ENCODE measurements around the gene LHX4.

LHX4 gene

DNA sequence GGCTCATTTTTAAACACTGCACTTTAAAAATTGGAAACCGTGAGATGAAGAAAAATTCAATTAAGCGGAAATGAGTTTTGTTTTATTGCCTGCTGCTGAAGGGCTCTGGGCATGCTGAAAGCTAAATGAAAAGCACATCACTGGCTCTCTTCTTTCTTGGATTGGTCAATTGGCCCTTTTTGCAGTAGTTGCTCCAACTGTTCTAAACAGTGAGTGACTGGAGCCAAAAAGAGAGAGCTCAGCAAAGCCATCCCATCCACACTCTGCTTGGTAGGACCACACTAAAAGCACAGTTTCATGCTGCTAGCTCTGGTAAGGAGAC, 48.1 kb downstream of the LHX4 start:
- DNase-seq: no peak

DNA sequence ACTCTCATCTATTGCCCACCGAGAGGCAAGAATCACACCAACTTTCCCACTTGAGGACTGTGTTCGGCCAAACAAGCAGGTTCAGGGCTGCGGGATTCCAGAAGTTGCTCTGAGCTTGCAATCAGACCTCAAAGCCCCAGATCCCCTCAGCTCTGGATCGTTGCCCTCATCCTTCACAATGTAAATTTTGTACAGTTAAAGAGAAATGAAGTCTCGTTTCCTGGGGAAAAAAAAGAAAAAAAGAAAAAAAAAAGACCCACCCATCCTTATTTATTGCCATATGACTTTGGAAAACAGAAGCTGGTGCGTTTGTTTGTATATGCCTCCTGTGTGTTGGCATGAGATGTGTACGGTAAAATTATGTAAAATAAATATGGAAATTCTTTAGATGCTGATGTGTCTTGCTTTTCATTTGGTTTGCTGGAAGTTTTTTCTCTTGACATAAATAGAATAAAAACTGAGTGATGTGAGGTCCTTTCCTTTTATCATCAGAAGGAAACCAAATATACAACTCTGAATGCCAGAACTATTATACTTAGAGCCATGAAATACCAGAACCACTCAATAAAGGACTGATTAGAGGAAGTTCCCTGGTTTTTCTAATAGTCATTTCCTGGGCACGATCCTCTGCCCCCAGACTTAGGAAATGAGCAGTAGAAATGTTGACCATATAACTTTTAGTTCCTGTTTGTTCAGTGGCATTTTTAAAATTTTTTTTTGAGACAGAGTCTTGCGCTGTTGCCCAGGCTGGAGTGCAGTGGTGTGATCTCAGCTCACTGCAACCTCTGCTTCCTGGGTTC, 48.7 kb downstream of the LHX4 start:
- DNase-seq: no peak

DNA sequence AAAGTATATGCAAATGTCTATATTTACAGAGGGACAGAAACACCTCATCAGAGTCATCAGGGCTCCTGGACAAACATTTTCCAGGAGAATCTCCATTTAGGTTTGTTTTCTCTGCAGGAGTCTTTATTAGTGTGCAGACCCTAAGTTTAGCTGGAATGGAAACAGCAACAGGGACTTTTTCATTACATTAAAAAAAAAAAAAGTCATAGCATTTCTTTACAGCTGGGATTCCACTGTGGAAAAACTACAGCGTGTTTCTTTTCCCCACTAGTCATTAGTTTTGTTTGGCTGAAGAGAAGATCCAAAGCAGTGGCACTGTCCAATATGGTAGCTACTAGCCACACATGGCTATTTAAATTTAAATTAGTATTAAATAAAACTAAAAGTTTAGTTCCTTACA, 49.6 kb downstream of the LHX4 start:
- DNase-seq: no peak

DNA sequence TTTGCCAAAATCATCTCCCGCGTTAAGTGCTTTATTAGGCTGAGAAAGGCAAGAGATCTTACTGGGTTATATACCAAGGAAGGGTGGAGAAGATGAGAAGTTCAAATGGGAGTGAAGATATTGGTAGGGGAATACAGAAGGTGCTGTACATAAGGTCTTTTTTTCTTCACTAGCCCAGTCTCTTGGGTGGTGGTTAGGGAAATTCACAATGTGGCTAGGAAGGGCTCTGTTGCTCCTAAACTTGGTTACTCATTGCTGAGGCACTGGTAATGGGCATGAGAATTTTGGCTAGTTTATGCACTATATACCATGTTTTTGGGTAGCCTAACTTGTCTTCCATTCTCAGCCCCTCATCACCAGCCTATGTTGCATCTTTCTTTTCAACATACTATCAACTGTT, 50.6 kb downstream of the LHX4 start:
- DNase-seq: no peak

DNA sequence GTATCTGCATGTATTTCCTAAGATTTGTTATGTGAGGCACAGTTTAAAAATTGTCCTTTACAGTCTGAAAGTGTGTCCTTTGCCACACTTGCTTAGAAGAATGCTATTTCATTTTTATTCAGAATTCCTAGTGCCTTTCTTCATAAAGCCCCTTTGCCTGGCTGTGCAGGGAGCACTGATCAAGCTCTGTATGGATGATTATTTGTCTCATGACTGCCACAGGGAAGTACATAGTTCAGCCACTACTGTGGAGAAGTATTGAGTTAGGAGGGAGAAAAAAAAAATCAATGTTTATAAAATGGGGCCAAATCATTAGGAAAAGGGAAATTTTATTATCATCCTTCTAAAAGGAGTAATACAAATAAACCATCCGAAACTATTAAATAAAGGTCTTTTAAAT, 51.4 kb downstream of the LHX4 start:
- DNase-seq: no peak

DNA sequence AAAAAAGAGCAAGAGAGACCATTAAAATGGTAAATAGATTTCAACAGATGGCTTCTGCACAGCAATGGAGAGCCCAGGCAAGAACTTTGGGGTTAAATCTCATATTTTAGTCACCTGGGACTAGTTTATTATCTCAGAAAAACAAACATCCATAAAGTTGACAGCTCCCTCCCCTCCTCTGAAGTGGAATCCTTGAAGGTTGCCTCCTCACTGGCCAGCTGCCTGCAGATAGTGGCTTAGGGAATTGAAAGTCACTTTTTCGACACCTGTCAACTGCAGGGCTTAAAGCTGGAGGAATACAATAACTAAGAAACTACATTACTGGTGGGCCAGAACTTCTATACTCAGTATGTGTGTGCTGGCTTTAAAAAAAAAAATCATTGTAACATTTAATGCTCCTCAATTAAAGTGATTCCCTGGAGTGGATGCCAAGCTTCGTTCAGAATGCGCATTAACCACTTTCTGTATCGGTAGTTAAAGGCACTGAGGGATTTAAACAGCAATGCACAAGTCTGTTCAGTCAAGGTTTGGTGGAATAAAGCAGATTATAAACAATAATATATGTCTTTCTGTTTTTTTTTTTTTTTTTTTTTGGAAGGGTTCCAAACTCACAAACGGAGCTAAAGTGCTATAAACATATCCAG, 52.5 kb downstream of the LHX4 start:
- DNase-seq: no peak

DNA sequence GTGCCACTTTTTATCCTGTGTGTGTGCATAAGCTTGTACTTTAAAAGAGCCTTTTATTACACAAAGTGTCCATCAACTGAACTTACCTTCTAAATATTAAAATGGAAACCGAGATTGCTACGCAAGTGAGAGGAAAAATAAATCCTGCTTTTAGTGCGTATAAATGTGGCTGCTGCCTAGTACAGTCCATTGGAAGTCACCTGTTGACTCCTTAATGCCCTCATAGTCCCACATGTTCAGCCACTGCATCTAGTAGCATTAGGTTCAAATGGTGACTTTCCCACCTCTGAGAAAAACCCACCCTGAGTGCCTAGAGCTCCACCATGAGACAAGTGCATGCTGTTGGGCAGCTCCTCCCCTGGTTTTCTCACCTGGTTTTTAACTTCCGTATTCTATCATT, 53.0 kb downstream of the LHX4 start:
- no peak for DNase-seq

DNA sequence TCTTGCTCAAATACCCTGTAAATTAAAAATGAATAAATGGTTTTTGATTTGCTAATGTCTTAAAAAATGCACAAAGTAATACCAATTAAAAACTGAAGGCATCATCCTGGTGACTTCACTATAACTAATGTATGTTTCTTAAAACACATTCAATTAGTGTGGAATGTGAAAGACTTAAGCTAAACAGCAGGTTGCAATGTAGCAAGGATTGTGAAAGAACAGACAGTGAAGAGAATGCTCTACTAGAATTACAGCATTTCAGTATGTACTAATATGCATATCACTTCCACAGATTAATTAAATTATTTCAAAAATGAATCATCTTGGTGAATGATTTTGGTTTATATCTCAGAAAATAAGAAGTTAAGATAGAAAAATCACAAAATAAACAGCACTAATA, 56.4 kb downstream of the LHX4 start:
- no peak for DNase-seq

DNA sequence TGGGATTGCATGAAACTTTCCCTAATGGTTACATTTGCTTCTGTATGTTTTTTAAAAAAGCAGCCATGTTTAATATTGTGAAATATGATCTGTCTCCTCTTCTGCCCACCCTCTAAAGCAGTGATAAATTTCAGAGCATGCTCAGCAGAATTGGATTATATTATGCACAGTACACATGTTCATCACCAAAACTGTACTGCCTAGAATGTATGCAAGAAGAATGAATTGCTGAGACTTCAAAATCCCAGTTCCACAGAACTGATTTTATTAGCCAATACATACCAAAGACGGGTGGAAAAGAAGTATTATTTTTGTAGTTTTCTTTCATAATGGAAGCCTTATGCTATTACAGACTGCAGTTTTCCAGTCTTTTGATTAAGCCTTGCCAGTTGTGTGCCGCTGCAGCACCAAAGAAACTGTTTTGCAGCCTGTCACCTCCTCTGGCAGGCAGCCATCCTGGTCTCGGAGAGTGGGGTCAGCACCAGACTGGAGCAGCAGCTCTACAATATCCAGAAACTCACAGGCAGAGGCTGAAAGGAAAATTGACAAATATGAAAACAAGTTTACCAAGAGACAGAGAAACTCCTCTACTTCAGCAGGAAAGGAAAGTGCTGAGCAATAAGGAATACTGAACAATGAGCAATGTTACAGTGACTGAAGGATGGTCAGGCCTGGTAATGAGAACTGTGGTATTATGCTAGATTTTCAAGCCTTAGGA, 58.1 kb downstream of the LHX4 start:
- no peak for DNase-seq

DNA sequence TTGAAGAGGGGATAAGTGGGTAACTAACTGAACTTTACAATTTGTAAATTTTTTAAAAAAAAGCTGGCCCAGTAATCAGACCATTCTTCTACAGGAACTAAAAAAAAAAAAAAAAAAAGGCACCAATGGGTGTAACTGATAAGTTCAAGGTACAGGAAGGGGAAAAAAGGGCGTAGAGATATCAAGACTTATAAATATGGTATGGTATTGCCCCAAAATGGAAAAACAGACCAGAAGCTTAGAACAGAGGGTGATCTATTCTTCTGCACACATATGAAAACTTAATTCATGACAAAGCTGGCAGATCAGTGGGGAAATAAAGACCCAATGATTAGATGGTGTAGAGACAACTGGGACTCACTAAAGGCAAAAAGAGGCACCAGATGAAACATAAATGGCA, 58.9 kb downstream of the LHX4 start:
- no peak for DNase-seq

DNA sequence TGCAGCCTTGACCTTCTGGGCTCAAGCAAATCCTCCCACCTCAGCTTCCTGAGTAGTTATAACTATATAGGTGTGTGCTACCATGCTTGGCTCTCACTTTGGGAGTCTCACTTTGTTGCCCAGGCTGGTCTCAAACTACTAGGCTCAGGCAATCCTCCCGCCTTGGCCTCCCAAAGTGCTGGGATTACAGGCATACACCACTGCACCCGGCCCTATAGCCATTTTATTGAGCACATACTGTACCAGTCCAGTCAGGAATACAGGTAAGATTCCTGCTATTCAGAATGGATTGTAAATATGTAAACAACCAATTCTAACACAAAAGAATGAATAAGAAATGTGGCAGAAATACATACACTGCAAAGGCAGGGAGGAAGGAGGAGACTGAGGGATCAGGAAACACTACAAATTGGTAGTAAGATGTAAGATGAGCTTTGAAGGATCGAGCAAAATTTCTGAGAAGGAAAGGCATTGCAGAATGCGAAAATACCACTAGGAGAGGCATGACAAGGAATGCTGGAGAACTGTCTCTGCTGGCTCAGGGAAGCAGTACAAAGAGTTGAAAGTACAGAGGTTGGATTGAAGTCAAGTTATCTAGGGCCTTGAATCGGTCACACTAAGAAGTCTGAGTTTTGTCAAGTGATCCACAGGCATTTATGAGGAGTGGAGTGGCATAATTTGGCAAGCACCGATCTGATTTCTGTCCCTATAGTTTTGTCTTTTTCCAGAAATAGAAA, 60.4 kb downstream of the LHX4 start:
- DNase-seq: no peak

DNA sequence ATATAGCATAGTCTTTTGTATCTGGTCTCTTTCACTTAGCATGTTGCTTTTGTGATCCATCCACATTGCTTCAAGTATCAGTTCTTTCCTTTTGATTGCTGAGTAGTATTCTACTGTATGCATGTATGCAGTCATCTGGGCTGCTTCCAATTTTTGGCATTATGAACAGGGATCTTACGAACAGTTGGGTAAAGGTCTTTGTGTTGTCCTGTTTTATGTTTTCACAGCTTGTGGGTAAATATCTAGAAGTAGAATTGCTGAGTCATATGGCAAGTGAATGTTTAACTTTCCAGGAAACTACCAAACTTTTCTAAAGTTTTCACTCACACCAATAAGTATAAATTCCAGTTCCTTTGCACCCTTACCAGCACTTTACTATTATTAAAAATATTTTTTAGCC, 60.9 kb downstream of the LHX4 start:
- no peak for DNase-seq

DNA sequence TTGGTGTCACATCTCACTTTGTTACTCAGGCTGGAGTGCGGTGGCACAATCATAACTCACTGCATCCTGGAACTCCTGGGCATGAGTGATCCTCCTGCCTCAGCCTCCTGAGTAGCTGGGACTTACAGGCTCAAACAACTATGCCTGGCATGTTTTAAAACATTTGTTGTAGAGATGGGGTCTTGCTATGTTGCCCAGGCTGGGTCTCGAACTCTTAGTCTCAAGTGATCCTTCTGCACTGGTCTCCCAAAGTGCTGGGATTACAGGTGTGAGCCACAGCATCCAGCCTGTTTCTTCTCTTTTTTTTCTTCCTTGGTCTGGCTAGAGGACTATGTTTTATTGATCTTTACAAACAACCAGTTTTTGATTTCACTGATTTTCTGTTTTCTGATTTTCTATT, 64.6 kb downstream of the LHX4 start:
- no peak for DNase-seq

DNA sequence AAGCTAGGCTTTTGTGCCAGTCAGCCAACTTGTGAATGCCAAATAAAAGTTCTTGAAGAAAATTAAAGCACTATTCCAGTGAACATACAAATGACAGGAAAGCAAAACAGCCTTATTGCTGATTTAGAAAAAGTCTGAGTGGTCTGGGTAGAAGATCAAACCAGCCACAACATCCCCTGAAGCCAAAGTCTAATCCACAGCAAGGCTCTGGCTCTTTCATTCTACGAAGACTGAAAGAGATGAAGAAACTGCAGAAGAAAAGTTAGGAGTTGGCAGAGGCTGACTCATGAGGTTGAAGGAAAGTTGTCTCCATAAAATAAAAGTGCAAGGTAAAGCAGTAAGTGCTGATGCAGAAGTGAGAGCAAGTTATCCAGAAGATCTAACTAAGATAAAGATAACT, 65.9 kb downstream of the LHX4 start:
- no peak for DNase-seq

DNA sequence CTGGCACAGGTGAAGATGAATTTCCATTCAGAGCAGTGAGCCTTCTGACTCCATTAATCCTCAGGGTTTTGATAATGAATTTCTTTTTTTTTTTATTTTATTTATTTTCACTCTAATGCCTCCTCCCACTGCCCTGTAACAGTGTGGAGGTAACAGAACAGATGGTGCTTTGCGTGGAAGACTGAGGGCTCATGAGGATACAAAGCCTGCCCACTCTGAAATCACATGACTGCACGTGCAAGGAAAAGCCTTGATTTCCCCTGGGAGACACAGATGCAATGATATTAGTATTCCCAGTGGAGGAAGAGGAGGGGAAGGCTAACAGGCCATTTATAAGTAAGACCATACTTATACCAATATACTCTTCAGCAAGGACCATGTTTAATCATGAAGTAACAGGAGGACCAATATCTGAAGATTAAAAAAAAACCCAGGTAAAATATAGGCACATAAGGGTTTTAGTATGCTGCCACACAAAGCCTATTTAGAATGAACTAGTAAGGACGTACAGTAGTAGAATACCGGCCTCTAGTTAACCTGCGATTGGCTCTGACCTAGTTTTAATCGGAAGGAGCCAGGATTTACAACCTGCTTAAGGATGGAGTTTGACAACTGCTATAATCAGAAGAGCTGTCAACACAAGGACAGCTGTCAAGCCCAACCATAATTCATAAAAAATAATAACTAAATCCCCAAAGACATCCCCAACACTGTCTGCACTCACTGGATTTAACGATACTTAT, 69.6 kb downstream of the LHX4 start:
- no peak for DNase-seq

DNA sequence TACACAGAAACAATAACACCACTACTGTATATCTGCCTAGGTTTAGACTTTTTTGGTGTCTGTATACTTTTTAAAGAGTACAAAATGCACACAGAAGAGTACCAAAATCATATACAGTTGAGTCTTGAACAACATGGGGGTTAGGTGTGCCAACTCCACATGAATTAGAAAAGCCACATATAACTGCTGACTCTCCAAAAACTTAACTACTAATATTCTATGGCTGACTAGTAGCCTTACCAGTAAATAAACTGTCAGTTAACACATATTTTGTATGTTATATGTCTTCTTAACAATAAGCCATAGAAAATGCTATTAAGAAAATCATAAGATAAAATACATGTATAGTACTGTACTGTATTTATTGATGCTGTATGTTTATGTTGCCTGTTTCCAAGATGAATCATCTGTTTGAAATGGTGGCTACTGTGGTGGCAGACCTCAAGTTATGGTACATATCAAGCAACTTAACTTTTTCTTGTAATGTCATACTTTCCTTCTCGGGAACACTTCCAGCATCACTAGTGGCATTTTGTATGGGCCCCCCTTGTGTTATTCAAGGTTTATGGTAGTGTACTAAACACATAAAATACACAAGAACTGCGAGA, 71.2 kb downstream of the LHX4 start:
- no peak for DNase-seq

DNA sequence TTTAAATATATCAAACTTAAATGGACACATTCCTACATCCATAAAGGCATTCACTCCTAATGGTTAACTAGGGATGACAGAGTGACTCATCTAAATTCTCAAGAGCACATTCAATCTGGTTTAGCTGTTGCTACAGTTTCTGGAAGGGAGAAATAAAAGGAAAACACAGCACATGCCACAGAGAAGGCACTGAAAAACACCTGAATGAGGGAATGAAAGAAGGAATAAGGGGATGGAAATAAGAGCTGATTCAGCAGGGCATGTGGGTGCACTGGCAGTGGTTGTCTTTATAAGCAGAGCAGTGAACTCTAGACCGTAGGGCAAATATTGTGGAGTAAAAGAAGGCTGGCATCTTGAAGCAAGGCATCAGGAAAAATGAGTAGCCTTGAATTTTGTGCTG, 79.3 kb downstream of the LHX4 start:
- DNase-seq: no peak

DNA sequence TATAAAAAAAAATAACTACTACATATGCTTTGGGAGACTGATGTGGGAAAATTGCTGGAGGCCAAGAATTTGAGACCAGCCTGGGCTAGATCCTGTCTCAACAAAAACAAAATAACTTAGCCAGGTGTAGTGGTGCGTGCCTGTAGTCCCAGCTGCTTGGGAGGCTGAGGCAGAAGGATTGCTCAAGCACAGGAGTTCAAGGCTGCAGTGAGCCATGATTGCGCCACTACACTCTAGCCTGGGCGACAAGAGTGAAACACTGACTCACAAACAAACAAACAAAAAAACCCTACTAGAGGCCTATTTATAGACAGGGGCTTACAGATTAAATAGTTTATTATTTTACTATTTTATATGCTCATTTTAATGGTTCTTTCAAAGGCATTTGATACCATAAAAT, 80.0 kb downstream of the LHX4 start:
- no peak for DNase-seq

DNA sequence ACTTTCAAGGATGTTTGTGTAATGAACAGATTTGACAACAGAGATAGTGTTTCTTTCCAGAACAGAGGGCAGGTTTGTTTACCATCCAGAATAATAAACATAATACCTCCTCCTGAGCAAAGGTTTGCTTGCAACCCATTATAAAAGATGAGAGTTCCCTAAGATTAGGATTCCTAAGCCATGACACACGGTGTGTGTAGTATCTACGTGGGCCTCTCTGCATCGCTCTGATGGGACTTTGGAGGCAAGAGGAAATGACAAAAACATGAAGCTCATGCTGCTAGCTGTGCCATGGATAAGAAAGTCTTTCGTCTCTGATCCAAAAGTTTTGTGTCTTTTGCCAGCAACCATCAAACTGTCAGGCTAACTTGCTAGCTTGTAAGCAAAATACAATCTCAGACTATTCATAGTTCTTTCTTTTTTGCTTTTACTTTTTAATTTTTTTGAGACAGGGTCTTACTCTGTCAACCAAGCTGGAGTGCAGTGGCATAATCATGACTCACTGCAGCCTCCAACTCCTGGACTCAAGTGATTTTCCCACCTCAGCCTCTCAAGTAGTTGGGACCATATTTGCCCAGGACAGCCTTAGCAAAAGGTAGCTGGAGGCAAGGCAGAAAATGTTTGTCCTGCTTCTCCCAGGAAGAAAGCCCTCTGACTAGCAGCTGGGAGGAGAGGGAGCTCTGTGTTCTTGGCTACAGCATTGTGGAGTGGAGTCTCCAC, 81.1 kb downstream of the LHX4 start:
- DNase-seq: no peak

DNA sequence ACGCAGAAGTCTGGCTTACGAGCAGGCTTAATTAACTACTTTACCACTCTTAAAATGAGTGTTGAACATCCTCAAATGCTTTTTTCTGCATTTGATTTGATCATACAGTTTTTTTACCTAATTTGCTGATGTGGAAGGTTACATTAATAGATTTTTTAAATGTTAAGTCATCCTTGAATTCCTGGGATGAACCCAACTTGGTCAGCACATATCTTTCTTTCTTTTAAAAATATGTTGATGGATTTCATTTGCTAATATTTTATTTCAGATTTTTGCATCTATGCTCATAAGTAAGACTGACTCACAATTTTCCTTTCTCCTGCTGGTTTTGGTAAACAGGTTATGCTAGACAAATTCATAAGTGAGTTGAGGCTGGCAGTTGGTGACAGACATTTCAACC, 82.9 kb downstream of the LHX4 start:
- no peak for DNase-seq

DNA sequence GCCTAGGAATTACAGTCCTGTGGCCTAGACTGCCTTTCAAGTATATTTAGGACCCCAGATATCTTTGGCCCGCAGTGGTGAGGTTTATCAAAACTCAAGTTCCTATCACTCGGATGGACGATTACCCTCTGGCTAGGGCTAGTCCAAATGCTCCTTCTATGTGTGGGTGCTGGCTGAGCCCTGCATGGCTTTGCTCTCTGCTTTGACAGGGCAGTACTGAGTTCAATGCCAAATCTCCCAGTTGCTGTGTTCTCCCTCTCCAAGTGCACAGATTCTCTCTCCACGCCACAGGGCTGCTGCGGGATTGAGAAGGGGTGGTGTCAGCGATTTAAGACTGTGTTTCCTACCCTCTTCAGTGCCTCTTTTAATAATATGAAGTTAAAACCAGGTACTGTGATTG, 97.0 kb downstream of the LHX4 start:
- no peak for DNase-seq
